AG09309 (cell line): ENCODE data around the gene MTMR12.
"Not testable (repeated sequence)": the region's sequence is repeated elsewhere in the genome, so short reads cannot be mapped to it uniquely, and the experiment has no call there.

Experiments used
- DNase-seq: peaks from one replicate; pipeline ENCODE4 v3.0.0-alpha.2; 2010; ENCODE audit warnings: low read depth
- H3K4me3 ChIP-seq: 2 replicates; pipeline ENCODE4 v1.5.1; 2011; ENCODE audit warnings: mild to moderate bottlenecking, low read depth, low read length, moderate library complexity; ENCODE audit not compliant: control insufficient read depth
- TF ChIP-seq, protein P1 (sequence below): IDR thresholded peaks from 2 replicates; pipeline ENCODE4 v1.5.1; 2011; ENCODE audit warnings: mild to moderate bottlenecking, low read depth, low read length, inconsistent platforms; ENCODE audit not compliant: insufficient read depth, control insufficient read depth; ENCODE audit errors: missing control alignments

MTMR12 gene

DNA sequence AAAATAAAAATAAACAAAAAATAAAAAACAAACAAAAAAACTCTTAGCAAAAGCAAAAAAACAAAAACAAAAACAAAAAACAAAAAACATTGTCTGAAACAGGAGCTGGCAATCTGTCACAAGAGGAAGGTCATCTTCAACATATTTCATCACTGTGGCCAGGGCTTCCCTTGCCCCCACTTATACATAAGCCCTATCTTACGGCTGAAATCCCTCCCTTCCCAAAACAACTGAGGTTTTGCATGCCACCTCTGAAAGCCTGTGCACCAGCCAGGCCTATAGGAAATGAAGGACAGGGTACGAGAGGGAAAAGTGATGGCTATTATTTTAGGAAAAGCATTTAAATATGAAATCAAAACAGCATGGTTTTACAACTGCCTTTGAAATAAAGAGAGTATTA lies 10.8 kb downstream of the MTMR12 start:
- no peak for DNase-seq
- no peak overlapping the region for H3K4me3 ChIP-seq
- TF ChIP-seq, protein P1, sequence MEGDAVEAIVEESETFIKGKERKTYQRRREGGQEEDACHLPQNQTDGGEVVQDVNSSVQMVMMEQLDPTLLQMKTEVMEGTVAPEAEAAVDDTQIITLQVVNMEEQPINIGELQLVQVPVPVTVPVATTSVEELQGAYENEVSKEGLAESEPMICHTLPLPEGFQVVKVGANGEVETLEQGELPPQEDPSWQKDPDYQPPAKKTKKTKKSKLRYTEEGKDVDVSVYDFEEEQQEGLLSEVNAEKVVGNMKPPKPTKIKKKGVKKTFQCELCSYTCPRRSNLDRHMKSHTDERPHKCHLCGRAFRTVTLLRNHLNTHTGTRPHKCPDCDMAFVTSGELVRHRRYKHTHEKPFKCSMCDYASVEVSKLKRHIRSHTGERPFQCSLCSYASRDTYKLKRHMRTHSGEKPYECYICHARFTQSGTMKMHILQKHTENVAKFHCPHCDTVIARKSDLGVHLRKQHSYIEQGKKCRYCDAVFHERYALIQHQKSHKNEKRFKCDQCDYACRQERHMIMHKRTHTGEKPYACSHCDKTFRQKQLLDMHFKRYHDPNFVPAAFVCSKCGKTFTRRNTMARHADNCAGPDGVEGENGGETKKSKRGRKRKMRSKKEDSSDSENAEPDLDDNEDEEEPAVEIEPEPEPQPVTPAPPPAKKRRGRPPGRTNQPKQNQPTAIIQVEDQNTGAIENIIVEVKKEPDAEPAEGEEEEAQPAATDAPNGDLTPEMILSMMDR = no peak

DNA sequence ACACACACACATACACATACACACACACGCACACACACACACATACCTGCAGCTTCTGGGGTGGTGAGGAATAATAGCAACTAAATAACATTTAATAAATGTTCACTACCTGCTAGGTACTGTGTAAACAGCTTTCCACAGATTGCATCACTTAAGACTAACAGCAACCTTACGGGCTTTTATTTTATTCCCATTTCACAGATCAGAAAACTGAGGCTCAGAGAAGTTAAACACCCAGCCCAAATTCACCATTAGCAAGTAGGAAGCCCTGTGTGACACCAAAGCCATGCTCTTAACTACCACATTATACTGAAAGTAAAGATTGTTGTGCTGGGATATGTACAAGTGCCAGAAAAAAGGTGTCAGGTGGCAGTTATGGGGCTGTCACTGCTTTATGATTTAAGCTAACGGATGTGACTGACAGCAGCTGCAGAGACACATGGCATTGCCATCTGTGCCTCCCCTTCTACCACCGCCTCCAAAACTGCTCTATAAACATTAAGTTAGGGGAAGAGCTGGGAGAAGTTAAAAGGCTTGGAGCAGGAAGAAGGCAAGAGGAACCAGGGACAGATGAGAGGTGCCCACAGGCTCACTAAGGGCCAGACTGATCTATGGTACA lies 13.6 kb downstream of the MTMR12 start:
- TF ChIP-seq, protein P1 = no peak
- H3K4me3 ChIP-seq = no peak overlapping the region
- DNase-seq = no peak

DNA sequence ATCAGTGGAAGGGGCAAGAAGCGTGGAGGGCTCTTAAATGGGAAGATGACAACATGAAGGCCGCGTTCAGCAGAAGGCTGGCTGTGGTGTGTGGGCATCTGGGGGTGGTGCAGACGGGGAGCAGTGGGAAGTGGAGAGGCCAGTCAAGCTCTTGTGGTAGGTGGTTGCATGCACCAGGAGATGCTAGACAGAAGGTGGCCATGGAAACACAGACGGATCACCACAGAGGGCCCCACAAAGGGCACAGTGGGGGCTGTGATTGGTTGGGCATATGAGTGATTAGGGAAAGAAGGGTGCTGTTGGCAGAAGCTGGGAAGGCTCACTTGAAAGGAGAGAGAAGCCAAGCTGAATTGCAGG lies 14.7 kb downstream of the MTMR12 start:
- DNase-seq = no peak
- H3K4me3 ChIP-seq = no peak overlapping the region

DNA sequence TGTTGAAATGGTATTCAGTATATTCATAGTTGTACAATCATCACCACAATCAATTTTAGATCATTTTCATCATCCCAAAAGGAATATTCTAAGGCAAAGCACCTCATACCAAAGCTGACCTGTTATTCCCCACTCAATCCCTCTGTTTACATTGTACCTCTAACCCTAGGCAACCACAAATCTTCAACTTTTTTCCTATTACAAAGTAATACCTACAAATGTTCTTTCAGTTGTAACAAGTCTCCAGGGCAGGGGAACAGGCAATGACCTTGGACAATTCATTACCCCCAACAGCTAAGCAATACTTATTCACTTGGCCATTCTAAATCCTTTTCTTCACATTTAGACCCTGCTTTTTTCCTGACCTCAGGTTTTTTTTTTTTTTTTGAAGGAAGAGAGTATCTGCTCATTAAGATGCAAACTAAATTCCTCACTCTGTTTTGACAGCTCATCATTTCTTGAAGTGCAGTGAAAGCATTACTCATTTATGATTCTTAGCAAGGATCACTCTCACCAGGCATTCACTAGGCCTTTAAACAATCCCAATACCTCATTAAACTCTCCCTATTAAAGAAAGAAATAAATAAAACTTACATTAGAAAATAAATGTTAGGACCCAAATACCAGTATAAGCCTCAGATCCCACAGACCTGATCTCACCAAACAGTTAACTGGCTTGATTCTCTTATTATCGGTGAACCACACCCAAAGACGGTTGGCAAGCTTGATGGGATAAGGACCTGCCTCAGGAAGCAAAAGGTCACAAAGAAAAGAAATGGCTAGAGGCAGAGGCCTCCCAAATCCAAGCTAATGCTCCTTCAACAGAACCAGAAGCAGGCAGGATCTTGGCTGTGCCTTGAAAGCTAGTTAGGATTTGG lies 15.3 kb downstream of the MTMR12 start:
- TF ChIP-seq, protein P1 = no peak
- no peak overlapping the region for H3K4me3 ChIP-seq
- no peak for DNase-seq

More for the DNA sequence above, 14.7 kb downstream of the MTMR12 start:
- TF ChIP-seq, protein P1 = no peak

DNA sequence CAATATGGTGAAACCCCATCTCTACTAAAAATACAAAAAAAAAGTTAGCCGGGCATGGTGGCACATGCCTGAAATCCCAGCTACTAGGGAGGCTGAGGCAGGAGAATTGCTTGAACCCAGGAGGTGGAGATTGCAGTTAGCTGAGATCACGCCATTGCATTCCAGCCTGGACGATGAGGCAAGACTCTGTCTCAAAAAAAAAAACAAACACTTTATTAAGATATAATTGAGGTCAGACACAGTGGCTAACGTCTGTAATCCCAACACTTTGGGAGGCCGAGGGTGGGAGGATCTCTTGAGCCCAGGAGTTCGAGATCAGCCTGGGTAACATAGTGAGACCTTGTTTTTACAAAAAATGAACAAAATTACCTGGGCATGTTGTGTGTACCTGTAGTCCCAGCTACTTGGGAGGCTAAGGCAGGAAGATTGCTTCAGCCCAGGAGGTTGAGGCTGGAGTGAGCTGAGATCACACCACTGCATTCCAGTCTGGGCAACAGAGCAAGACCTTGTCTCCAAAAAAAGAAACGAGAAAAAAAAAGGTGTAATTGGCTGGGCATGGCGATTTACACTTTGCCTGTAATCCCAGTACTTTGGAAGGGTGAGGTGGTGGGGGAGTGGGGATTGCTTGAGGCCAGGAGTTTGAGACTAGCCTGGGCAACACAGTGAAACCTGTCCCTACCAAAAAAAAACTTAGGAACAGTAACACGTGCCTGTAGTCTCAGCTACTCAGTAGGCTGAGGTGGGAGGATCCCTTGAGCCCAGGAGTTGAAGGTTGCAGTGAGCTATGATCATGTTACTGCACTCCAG lies 16.6 kb downstream of the MTMR12 start:
- not testable (repeated sequence) for DNase-seq, H3K4me3 ChIP-seq

DNA sequence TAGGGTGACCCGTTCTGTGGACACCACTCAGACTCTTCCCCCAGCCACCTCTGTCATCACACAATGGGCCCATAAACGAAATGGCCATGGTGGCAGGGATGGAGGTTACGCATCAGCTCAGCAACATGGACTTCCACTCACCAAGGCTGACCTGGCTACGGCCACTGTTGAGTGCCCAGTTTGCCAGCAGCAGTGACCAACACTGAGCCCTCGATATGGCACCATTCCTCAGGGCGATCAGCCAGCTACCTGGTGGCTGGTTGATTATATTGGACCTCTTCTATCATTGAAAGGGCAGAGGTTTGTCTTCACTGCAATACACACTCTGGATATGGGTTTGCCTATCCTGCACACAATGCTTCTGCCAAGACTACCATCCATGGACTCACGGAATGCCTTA lies 21.1 kb downstream of the MTMR12 start:
- TF ChIP-seq, protein P1 = no peak
- DNase-seq = no peak
- H3K4me3 ChIP-seq = no peak overlapping the region

DNA sequence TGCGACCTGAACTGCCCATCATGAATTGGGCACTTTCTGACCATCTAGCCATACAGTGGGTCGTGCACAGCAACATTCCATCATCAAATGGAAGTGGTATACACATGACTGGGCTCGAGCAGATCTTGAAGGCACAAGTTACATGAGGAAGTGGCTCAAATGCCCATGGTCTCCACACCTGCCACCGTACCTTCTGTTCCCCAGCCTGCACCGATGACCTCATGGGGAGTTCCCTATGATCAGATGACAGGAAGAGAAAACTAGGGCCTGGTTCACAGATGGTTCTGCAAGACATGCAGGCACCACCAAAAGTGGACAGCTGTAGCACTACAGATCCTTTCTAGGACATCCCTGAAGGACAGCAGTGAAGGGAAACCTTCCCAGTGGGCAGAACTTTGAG lies 21.8 kb downstream of the MTMR12 start:
- TF ChIP-seq, protein P1 = no peak
- no peak overlapping the region for H3K4me3 ChIP-seq
- DNase-seq = no peak

DNA sequence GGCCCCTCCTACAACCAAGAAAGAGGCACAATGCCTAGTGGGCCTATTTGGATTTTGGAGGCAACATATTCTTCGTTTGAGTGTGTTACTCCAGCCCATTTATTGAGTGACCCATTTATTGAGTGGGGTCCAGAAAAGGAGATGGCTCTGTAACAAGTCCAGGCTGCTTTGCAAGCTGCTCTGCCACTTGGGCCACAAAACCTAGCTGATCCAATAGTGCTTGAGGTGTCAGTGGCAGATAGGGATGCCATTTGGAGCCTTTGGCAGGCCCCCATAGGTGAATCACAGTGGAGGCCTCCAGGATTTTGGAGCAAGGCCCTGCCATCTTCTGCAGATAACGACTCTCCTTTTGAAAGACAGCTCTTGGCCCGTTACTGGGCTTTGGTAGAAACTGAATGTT lies 22.2 kb downstream of the MTMR12 start:
- H3K4me3 ChIP-seq, DNase-seq: not testable (repeated sequence)

DNA sequence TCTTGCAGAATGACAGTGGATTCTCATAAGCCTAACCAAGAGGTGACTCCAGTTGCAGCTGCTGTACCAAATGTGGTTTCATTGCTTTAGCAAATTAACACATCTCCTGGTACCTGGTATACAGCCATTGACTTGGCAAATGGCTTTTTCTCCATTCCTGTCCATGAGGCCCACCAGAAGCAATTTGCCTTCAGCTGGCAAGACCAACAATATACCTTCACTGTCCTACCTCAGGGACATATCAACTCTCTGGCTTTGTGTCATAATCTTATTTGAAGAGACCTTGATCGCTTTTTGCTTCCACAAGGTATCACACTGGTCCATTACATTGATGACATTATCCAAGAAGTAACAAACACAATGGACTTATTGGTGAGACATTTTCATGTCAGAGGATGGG lies 22.8 kb downstream of the MTMR12 start:
- not testable (repeated sequence) for H3K4me3 ChIP-seq, DNase-seq

DNA sequence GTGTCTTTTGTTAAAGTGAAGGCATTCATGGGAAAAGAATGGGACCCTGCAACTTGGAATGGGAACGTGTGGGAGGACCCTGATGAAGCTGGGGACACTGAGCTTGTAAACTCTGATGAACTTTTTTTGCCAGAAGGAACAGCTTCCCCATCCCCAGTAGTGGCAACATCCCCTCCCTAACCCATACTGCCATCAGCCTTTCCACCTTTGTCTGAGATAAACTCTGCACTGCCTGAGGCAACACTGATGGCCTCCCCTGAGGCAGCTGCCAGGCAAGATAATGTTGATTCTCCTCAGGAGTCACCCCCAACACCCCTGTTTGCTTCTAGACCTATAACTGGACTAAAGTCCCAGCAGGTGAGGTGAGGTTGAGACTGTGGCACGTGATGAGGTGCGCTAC lies 24.6 kb downstream of the MTMR12 start:
- not testable (repeated sequence) for DNase-seq, H3K4me3 ChIP-seq

DNA sequence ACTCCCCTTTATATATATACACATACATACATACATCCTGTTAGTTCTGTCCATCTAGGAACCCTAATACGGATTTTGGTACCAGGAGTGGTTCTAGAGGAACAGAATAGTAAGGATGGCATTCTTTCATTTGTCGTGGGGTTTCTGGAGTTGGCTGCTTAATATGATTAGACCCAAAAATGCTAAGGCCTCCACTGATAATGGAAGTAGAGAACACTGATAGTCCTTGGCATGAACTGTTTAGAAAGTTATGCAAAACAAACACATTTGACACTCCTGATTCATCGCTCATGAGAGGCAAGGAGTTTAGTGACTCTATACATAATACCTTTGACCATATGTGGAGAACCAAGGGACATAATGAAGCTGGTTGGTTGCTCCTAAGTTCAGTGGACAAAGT lies 25.2 kb downstream of the MTMR12 start:
- H3K4me3 ChIP-seq, DNase-seq: not testable (repeated sequence)
